M059J (cell line): ENCODE measurements around the gene PIEZO2. TPM values are rescaled to one million over a fixed set of nuclear protein-coding genes. Genes with fewer than 3 reads are reported as not detected.
"Not testable (repeated sequence)": the region's sequence is repeated elsewhere in the genome, so short reads cannot be mapped to it uniquely, and the experiment has no call there.

ENCODE experiments used
- DNase-seq: peaks from one replicate; pipeline ENCODE4 v3.0.0-alpha.2; 2012; ENCODE audit warnings: low read depth
- total RNA-seq: library from RNA; depleted of rRNA; stranded (reverse); fragments of >200 nt; shearing (Covaris generic); gene quantifications from 2 replicates; pipeline ENCODE4 v1.2.3, GENCODE V29; 2014

Gene PIEZO2
- total RNA-seq, 1 experiment from 2014 or later = 22.9 TPM

DNA sequence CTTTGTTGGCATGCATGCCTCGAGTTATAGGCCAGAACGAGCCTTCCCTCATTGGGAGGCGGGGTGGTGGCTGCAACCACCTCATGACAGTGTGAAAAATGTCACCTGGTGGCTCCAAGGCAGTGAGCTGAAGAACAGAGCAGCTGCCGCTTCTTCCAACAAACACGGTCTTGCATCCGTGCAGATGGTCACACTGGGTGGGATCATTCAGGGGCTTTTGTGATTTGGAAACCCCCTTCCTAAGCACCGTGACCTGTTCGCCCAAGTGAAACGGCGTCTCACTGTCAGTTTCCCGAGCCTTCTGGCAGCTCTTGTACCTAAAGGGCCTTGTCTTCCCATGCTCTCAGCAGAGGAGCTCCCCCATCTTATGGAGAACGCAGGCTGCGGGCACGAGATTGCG is 463.9 kb downstream of the PIEZO2 start:
- no peak for DNase-seq

DNA sequence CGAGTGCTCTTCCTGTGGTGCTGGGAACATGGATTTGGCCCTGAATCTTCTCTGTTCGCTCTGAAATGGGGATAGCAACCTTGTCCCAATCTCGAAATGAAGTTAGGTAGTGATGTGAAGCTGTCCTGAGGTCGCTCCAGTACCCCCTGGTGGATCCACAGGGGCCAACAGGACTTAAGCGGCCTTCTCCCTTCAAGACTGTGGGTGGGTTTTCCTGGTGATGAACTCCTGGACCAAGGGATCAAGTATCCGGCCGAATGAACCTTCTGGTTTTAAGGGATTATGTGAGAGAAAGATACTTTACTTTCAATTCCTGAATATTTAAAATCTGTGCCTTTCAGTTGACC is 467.0 kb downstream of the PIEZO2 start:
- no peak for DNase-seq

DNA sequence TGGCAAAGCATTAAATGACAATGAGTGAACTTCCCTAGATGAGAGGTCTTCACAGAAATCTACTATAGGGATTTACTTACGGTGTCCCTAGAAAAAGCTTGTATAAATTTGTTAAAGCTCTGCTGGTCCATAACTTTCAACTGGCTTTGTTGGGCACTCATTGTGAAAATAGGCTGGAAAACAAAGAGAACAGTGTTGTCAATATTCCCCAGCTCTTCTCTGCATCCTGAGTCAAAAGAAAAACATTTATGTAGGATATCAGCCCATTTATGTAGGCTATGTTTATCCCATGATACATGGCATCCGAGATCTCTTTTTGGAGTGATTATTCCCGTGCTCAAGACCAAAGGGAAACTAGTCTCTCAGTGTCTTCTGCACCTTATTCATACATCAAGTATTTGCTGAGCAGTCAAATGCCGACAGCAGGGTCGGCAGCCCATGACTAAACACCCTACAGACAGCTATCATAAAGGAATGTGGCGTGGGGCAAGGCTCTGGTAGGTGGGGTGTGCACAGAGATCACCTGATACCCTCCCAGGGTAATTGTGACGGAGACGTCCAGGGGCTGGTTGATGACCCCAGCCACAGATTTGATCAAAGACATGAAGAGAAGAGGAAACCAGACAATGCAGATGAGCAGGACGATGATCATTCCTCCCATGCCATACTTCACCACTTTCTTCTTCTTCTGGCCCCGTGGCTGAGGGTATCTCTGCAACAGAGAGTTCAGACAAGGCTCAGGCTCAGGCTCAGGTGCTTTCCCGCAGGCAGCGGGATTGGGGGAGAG is 467.6 kb downstream of the PIEZO2 start:
- DNase-seq = no peak

DNA sequence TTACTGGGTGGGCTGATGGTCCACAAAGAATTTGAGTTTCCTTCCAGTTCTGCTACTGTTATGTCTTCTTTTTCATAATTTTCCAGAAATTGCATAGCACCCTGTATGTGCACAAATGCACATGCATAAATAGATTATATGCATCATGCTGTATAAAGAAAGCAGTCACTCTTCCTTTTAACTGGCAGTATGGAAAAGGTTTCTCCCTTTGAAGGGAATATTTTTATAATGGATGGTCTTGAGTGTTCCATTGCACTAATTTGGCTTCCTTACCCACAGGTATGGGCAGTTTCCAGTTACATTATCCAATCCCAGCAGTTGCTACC is 469.1 kb downstream of the PIEZO2 start:
- no peak for DNase-seq

DNA sequence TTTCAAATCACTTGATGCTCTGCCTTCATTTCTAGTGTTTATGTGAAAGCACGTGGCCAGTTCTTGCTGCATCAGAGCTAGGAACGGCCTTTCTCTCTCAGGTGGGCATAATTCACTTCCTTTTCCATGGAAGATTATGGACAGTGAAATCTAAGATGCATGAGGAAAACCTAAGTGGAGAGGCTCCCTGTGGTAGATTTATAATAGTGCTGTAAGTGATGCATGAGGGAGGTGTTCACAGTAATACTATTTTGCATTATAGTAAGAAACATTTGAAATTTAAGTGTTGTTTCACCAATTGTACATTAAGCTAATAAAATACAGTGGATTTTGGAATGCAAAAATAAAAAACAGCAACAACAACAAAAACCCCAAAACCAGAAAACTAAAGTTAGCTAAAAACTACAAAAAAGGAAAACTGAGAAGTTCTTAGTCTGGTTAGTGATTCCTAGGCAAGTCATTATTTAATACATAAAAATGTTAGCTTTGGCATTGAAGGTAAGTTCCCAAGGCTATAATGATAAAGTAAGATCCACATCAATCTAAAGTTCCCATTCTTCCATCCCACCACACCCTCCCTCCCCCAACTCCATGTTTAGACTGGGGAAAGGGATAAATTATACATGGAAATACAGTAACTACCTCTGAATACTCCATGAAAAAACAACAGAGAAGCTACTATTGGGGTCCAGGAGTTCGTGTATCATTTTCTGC is 469.7 kb downstream of the PIEZO2 start:
- DNase-seq = no peak

DNA sequence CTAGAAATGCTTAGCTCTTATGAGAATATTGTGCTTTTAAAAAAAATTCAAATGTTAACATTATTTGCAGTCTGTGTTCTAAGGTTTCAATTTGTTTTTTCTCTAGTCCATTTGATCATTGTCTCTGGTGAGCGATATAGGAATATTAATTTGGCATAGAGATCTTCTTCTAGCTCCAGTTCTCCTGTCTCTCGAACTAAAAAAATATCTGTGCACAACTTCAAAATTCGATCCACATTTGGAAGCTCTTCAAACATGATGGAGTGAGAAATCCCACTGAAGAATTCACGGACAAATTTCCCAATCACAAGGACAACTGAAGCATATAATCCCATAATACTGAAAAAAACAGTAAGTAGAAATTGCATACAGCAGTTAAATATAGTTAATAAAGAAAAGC is 477.9 kb downstream of the PIEZO2 start:
- DNase-seq = no peak

DNA sequence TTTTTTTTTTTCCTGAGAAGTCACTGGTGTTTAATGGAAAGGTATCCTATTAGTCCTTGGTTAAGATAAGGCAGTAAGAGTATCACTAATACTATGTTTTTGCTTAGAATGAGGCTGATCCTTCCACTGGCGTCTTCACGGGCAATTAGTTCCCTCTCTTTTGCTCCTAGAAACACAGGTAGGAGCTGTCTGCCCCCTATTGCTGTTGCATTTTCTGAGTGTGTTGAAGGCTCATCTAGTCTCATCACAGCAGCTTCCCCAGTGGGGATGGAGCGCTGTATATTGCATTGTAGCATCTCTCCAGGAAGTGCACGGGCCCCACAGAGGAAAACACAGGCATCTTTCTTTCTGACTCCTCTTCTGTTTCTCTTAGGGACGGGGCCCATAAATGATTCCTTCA is 478.5 kb downstream of the PIEZO2 start:
- no peak for DNase-seq

DNA sequence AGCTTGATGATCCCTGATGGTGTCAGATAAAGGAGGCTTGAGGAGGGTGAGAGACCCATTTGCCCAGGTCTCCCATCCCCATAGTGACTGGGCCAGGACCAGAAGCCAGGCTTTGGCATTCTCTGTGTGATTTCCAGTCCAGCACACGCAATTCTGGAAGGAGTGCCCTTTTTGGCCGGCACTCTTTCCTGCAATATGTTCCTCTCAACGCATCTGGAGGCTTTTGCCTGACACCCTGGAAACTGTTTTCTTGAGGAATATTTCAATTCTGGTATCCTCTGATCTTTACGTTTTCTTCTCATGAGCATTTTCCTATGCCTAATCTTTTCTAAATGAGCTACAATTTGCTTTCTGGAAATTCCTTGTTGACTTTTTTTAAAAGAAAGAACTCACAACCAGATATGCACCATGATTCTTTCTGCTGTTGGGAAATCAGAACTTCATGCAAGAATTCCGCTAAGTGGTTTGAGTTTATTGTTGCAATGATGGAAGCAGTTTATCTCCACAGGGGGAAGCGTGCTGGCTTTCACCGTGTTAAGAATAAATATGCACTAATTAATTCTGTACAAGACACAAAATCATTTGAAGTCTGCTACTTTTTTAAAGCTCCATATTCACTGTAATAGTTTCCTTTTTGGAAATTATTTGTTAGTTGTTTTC is 479.8 kb downstream of the PIEZO2 start:
- DNase-seq = no peak

DNA sequence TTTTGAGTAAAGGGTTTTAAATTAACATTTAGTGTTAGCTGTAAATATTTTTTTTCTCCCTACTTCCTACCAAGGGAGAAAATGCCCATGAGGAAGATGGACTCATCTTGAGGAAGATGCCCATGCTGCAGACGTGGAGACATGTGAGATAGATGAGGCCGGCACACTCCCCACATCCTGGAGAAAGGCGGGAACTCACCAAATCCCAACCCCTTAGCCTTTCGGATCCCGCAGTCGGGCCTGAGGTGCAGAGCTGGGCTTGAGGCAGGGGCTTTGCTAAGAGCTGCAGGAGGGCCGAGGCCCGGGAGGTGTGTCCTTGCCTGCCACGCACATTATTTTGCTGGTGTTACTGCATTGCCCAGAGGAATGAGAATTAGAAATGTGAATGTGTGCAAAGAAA is 485.6 kb downstream of the PIEZO2 start:
- no peak for DNase-seq

DNA sequence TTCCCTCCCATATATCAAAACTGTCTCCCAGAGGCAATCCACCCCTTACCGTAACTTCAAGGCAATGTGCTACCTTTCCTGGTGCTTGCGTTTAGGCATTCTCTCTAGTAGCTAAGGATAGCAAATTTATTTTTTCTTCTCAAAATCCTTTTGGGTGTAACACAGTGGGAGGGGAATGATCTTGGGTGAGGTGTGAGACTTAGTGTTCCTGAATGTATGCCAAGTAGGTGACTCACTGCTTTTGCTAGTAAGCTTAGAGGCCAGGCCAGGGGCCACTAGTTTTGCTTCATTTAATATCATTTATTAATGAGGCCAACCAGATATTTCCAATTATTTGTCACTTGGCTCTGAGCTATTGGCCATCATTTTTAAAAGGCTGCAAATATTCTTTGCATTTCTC is 488.1 kb downstream of the PIEZO2 start:
- DNase-seq = peak; percentile 79

DNA sequence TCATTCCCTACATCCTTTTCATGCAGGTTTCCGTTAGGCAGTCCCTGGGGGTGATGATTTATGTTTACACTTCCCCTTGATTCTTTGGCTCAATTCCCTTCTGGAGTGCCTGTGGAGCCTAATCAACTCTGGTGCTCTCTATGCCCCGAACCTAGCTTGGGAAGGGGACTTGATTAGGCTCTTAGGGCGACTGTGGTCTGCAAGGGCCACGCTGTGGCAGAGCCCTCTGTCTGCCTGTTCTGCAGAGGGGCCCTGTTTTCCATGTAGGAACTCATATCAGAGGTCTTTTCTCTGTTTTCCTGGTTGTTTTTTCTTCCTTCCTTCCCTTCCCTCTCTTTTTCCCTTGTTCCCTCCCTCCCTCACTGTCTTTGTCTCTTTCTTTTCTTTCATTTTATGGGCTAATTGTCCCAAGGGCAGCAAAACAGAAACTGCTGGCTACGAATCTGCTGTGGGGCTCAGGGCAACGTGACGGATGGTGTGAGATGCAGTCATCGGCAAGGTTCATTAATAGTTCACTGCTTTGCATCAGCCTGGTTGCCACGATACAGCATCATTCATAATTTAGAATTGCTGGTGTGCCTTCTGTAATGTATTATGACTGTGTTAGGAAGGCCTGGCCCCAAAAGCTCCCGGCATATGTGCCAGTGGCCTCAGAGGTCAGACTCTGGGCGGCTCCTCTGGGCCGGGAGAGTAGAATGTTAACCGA is 489.0 kb downstream of the PIEZO2 start:
- peak; percentile 77 for DNase-seq

DNA sequence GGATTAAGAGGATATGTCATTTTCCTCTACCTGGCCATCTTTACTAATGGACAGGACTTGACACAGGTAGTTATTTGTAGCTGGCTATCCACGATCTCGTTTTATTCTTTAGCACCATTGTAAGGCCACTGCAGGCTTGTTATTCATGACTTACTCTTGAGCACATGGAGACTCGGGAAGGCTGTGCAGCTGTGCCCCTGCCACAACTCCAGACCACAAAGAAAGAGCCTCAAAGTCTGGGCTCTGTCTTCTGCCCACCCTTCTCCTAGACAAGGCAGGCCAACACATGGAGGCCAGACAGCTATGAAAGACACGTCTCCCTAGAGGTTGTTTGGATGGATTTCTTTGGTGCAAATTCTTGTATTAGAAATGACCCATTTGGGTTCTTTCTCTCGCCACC is 489.8 kb downstream of the PIEZO2 start:
- no peak for DNase-seq

DNA sequence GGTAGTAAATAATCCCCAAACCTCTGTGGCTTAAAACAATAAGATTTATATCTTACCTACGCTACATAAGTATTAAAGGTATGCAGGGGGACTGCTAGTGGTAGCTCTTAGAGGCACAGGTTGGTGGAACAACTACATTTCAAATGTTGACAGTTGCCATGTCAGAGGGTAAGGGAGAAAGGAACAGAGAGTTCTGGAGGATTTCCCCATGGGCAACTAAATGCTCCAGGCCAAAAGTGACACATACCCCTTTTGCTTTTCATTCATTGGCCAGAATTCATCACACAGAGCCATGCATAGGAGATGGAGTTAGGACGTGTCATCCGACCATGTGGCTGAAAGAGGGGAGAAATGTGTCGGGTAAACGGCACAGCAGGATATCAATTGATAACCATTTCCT is 490.4 kb downstream of the PIEZO2 start:
- DNase-seq = peak; percentile 36

DNA sequence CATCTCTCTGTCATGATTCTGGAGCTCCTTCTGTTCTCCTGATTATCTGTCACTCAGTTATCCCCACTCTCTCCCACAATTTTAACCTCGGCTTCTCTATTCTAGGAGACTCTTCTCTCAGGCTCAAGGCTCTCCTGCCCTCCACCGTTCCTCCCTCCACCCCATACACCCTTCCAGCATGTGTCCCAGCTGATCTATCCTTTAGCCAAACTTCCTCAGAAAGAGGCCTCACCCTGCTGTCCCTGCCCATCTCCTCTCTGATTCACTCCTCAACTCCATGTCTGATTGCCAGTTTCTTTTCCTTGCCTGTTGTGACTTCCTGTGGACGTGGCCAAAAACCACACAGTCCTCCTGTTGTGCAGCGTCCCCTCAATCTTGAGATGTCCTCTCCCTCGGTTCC is 505.4 kb downstream of the PIEZO2 start:
- DNase-seq = not testable (repeated sequence)

DNA sequence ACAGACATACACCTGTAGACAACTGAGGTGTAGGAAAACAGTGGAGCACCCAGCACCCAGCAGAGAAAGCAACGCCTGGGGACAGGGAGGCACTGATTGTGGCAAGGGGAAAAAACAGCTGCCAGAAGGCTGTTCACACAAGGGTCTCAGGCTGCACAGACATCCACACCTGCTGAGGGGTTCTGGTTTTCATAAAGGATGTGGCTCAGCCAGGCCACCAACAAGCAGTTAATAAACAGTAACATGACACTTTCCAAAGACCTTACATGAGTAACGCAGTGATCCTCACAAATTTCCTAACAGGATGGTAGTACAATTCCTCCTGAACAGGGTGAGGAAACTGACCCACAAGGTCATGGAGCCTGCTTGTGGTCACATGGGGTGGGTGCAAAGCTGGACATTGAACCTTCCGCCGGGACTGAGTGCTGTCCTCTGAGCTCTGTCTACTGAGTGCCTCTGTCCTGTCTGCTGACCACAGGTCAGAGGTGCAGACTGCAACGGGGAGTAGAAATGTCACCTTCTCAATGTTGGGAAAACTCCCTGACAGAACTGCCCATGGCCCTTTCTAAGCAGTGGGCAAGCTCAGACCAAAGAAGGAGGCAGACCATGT is 506.3 kb downstream of the PIEZO2 start:
- not testable (repeated sequence) for DNase-seq

DNA sequence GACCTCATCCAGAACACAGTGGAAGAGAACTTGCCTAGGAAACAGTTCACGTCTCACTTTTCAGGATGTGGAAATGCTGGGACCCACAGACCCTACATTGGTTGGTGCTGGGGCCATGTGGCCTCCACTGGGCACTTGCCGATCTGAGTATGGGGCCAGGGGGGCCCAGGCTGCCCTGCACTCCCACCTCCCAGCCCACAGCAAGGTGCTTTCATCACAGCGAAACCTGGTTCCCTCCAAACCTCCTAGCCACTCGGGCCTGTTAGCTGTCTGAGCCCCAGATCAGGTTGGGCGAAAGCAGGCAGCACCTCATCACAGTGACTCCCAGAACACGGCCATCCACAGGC is 510.9 kb downstream of the PIEZO2 start:
- not testable (repeated sequence) for DNase-seq

DNA sequence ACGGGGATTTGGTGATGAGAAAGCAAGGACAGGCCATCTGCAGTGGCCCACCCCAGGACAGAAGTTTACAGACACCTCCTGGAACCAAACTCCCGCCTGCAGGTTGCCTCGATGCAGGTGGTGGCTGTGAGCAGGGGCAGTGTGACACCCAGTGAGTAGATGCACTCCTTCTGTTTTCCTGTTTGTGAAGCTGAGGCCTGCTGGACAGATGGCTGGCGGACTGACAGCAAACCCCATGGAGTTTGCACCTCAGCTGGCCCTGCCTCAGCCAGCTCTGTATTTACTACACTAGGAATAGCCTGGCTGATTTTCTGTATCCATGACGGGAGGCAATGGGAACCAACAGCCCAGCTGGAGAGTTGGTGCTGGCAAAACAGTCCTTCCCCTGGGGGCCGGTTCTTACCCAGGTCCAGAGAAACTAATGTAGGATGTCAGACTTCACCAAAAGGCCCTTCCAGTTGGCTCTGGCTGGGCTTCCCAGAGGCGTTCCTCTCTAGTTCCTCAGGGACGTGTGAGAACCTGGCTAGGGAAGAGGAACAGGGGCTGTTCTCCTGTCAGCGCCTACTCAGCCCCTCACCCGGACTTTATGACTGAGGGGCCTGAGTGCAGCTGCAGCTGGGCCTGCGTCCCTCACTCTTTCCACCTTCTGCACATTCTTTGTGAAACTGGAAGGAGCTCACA is 511.4 kb downstream of the PIEZO2 start:
- not testable (repeated sequence) for DNase-seq

DNA sequence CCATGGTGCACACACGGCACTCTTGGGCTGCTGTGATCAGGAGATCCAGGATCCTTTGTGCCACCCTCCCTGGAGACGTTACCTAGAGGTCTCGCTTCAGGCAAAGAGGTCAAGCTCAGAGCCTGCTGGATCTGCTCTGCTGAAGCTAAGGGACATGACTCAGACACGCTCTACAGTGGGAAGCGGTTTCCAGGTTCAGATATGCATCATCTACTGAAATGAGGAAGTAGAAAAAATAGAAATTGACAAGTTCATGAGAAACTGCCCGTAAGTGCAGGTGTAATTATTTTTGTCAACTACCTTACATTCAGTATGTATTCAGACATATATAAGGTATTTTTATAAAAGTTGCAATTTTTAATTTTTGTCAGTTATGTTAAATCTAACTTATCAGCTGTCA is 520.3 kb downstream of the PIEZO2 start:
- peak; percentile 14 for DNase-seq

DNA sequence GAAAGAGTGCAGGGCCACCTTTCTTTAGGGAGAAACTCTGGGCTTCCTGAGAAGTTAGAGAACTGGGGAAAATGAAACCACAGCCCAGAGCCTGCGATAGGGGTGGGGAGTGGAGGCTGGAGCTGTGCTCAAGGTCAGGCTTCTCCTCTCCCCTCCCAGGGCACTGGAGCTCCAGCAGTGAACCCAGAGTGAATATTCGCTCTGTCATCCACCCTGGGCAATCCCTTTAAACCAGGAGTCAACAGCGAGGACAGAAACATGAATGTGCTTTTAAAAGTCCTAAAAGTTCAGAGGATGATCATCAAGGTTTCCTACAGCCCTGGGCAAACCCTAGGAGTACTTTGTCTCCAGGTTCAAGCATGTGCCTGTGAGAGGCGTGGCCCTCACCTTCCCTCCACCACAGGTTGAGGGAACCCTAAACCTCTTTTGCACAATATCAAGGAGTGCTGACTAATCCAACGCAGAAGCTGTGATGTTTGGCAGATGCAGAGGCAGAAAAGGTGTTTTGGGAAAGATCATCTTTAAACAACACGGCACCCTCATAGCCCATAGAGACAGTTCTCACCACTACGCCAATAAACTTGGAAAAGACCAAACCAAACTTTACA is 522.7 kb downstream of the PIEZO2 start:
- DNase-seq = not testable (repeated sequence)

DNA sequence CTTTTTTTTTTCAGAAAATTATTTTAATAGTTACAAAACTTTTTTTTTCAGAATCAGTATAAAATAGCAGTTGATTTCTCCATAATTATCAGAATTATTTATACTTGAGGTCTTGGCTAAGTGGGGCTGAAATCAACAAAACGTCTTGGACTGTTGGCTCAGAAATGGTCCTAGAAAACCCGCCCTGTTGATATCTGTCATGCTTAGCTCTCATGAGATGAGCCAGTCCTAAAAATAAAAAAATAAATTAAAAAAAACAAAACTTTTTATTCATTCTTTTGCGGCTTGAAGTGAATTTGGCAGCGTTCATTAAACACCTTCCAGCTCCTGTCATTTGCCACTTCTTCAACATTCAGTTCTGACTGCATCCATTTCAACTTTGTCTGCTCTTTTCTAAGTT is 525.8 kb downstream of the PIEZO2 start:
- DNase-seq = not testable (repeated sequence)

DNA sequence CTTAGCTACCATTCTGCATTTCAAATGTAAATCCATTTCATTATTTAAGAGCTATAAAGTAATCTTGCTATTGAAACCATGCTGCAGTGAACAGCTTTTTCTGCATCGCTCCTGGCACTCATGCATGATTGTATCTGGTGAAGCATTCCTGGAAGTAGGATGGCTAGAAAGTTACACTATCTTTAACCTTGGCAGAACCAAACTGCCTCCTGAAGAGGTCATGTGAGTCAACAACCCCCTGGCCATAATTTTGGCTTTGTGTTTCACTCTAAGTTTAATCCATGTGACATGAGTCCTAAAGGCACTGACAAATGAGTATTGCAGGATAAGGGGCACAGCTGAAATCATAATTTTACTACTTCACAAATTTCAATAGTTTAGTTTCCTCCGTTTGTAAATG is 526.4 kb downstream of the PIEZO2 start:
- not testable (repeated sequence) for DNase-seq
